Sigmoid colon (tissue), 3 donors: ENCODE measurements around the gene RAI2.

Source experiments
- CTCF ChIP-seq, 4 experiments: fragments of 450-650 bp in 3 of 4; fragments of 200-600 bp in 1 of 4; IDR thresholded peaks; one replicate each; pipeline ENCODE4 v1.5.1; 2016 to 2019; ENCODE audit warnings: antibody characterized with exemption in 4 of 4, mild to moderate bottlenecking in 3 of 4, moderate library complexity in 2 of 4
- POLR2A ChIP-seq, 2 donors: fragments of 450-650 bp; IDR thresholded peaks; one replicate each; pipeline ENCODE4 v1.6.1; 2016; ENCODE audit warnings: antibody characterized with exemption in 2 of 2, mild to moderate bottlenecking in 2 of 2, moderate library complexity in 2 of 2

DNA sequence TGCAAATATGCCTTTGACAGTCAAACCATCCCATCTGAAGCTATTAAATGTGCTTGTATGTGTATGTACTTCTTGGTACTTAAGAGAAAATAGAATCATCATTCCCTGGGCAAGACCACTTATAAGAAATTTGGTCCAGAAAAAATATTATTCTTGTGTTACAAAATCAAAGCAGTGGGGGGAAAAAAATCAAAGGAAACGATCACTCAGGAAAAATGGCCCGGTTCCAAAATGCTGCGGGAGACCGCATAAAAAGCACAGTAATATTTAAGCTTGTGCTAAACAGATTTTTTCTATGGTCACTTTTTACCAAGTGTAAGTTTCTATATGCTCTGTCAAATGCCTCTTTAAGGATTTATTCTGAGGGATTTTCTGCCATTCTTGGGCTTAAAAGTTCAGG is 36.1 kb downstream of the RAI2 start:
- TF ChIP-seq POLR2A (IDR thresholded peaks at IDR 0.05) (no peak), CTCF (IDR thresholded peaks at IDR 0.05) (no peak)
